ENCODE measurements around the gene OPN1MW.
"Not testable (repeated sequence)": the region's sequence is repeated elsewhere in the genome, so short reads cannot be mapped to it uniquely, and the experiment has no call there.

The OPN1MW gene

GRCh38 chrX:154159345-154159744 lies 23.1 kb upstream of the OPN1MW start:
- H3K27me3 ChIP-seq (ENCODE audit: control insufficient read depth, insufficient read depth, low read length); H3K9ac ChIP-seq (ENCODE audit: low read length); H3K4me1 ChIP-seq (ENCODE audit: control insufficient read depth, insufficient read depth, low read length); H3K36me3 ChIP-seq (ENCODE audit: control insufficient read depth, insufficient read depth, low read length); H3K4me3 ChIP-seq (ENCODE audit: low read length); H3K27ac ChIP-seq (ENCODE audit: low read depth, low read length): not testable (repeated sequence)

GRCh38 chrX:154164902-154165301 lies 17.5 kb upstream of the OPN1MW start:
- H3K4me3 ChIP-seq (ENCODE audit: low read length); H3K36me3 ChIP-seq (ENCODE audit: control insufficient read depth, insufficient read depth, low read length); H3K4me1 ChIP-seq (ENCODE audit: control insufficient read depth, insufficient read depth, low read length); H3K27me3 ChIP-seq (ENCODE audit: control insufficient read depth, insufficient read depth, low read length); H3K9ac ChIP-seq (ENCODE audit: low read length); H3K27ac ChIP-seq (ENCODE audit: low read depth, low read length): not testable (repeated sequence)

- not testable (repeated sequence) for H3K36me3 ChIP-seq (ENCODE audit: control insufficient read depth, insufficient read depth, low read length); H3K27me3 ChIP-seq (ENCODE audit: control insufficient read depth, insufficient read depth, low read length)
Observed at GRCh38 chrX:154168384-154168783, 14.0 kb upstream of the OPN1MW start.

GRCh38 chrX:154172535-154172943 lies 9.9 kb upstream of the OPN1MW start:
- not testable (repeated sequence) for H3K9ac ChIP-seq (ENCODE audit: low read length); H3K36me3 ChIP-seq (ENCODE audit: control insufficient read depth, insufficient read depth, low read length); H3K27ac ChIP-seq (ENCODE audit: low read depth, low read length)

More at GRCh38 chrX:154168384-154168783, 14.0 kb upstream of the OPN1MW start:
- H3K9ac ChIP-seq (ENCODE audit: low read length); H3K4me1 ChIP-seq (ENCODE audit: control insufficient read depth, insufficient read depth, low read length); H3K27ac ChIP-seq (ENCODE audit: low read depth, low read length); H3K4me3 ChIP-seq (ENCODE audit: low read length): not testable (repeated sequence)

GRCh38 chrX:154174356-154174755 lies 8.0 kb upstream of the OPN1MW start:
- not testable (repeated sequence) for H3K4me3 ChIP-seq (ENCODE audit: low read length); H3K4me1 ChIP-seq (ENCODE audit: control insufficient read depth, insufficient read depth, low read length)

More at GRCh38 chrX:154172535-154172943, 9.9 kb upstream of the OPN1MW start:
- H3K4me3 ChIP-seq (ENCODE audit: low read length); H3K27me3 ChIP-seq (ENCODE audit: control insufficient read depth, insufficient read depth, low read length); H3K4me1 ChIP-seq (ENCODE audit: control insufficient read depth, insufficient read depth, low read length): not testable (repeated sequence)

GRCh38 chrX:154183794-154184193 lies 1.4 kb downstream of the OPN1MW start:
- not testable (repeated sequence) for H3K27ac ChIP-seq (ENCODE audit: low read depth, low read length); H3K9ac ChIP-seq (ENCODE audit: low read length); H3K36me3 ChIP-seq (ENCODE audit: control insufficient read depth, insufficient read depth, low read length); H3K4me3 ChIP-seq (ENCODE audit: low read length); H3K4me1 ChIP-seq (ENCODE audit: control insufficient read depth, insufficient read depth, low read length); H3K27me3 ChIP-seq (ENCODE audit: control insufficient read depth, insufficient read depth, low read length)

More at GRCh38 chrX:154174356-154174755, 8.0 kb upstream of the OPN1MW start:
- not testable (repeated sequence) for H3K36me3 ChIP-seq (ENCODE audit: control insufficient read depth, insufficient read depth, low read length); H3K27me3 ChIP-seq (ENCODE audit: control insufficient read depth, insufficient read depth, low read length); H3K27ac ChIP-seq (ENCODE audit: low read depth, low read length); H3K9ac ChIP-seq (ENCODE audit: low read length)

- H3K36me3 ChIP-seq (ENCODE audit: control insufficient read depth, insufficient read depth, low read length); H3K27ac ChIP-seq (ENCODE audit: low read depth, low read length); H3K4me1 ChIP-seq (ENCODE audit: control insufficient read depth, insufficient read depth, low read length); H3K9ac ChIP-seq (ENCODE audit: low read length); H3K27me3 ChIP-seq (ENCODE audit: control insufficient read depth, insufficient read depth, low read length); H3K4me3 ChIP-seq (ENCODE audit: low read length): not testable (repeated sequence)
Observed at GRCh38 chrX:154192846-154193245, 10.4 kb downstream of the OPN1MW start.

GRCh38 chrX:154194316-154194715 lies 11.9 kb downstream of the OPN1MW start:
- H3K4me3 ChIP-seq (ENCODE audit: low read length); H3K27ac ChIP-seq (ENCODE audit: low read depth, low read length); H3K36me3 ChIP-seq (ENCODE audit: control insufficient read depth, insufficient read depth, low read length); H3K27me3 ChIP-seq (ENCODE audit: control insufficient read depth, insufficient read depth, low read length); H3K9ac ChIP-seq (ENCODE audit: low read length); H3K4me1 ChIP-seq (ENCODE audit: control insufficient read depth, insufficient read depth, low read length): not testable (repeated sequence)

GRCh38 chrX:154196466-154196865 lies 14.1 kb downstream of the OPN1MW start:
- H3K27me3 ChIP-seq (ENCODE audit: control insufficient read depth, insufficient read depth, low read length); H3K4me3 ChIP-seq (ENCODE audit: low read length); H3K4me1 ChIP-seq (ENCODE audit: control insufficient read depth, insufficient read depth, low read length); H3K27ac ChIP-seq (ENCODE audit: low read depth, low read length); H3K36me3 ChIP-seq (ENCODE audit: control insufficient read depth, insufficient read depth, low read length); H3K9ac ChIP-seq (ENCODE audit: low read length): not testable (repeated sequence)

- H3K4me3 ChIP-seq (ENCODE audit: low read length); H3K9ac ChIP-seq (ENCODE audit: low read length); H3K4me1 ChIP-seq (ENCODE audit: control insufficient read depth, insufficient read depth, low read length); H3K27ac ChIP-seq (ENCODE audit: low read depth, low read length); H3K27me3 ChIP-seq (ENCODE audit: control insufficient read depth, insufficient read depth, low read length); H3K36me3 ChIP-seq (ENCODE audit: control insufficient read depth, insufficient read depth, low read length): not testable (repeated sequence)
Observed at GRCh38 chrX:154209670-154210418, 27.4 kb downstream of the OPN1MW start.

- H3K4me1 ChIP-seq (ENCODE audit: control insufficient read depth, insufficient read depth, low read length); H3K4me3 ChIP-seq (ENCODE audit: low read length); H3K36me3 ChIP-seq (ENCODE audit: control insufficient read depth, insufficient read depth, low read length); H3K9ac ChIP-seq (ENCODE audit: low read length); H3K27me3 ChIP-seq (ENCODE audit: control insufficient read depth, insufficient read depth, low read length); H3K27ac ChIP-seq (ENCODE audit: low read depth, low read length): not testable (repeated sequence)
Observed at GRCh38 chrX:154211057-154211456, 28.7 kb downstream of the OPN1MW start.

GRCh38 chrX:154211499-154211898 lies 29.1 kb downstream of the OPN1MW start:
- not testable (repeated sequence) for H3K4me1 ChIP-seq (ENCODE audit: control insufficient read depth, insufficient read depth, low read length); H3K9ac ChIP-seq (ENCODE audit: low read length); H3K4me3 ChIP-seq (ENCODE audit: low read length)

GRCh38 chrX:154219456-154219855 lies 37.1 kb downstream of the OPN1MW start, which contains the start of gene OPN1MW2:
OPN1MW2 (plus strand) TSS chrX:154219756; CDS start chrX:154219816, 60 bp downstream.
- H3K27me3 ChIP-seq (ENCODE audit: control insufficient read depth, insufficient read depth, low read length); H3K4me3 ChIP-seq (ENCODE audit: low read length); H3K27ac ChIP-seq (ENCODE audit: low read depth, low read length); H3K4me1 ChIP-seq (ENCODE audit: control insufficient read depth, insufficient read depth, low read length); H3K9ac ChIP-seq (ENCODE audit: low read length); H3K36me3 ChIP-seq (ENCODE audit: control insufficient read depth, insufficient read depth, low read length): not testable (repeated sequence)

More at GRCh38 chrX:154211499-154211898, 29.1 kb downstream of the OPN1MW start:
- H3K27me3 ChIP-seq (ENCODE audit: control insufficient read depth, insufficient read depth, low read length); H3K27ac ChIP-seq (ENCODE audit: low read depth, low read length); H3K36me3 ChIP-seq (ENCODE audit: control insufficient read depth, insufficient read depth, low read length): not testable (repeated sequence)
